Naive thymus-derived CD4-positive, alpha-beta T cell (primary cell): ENCODE measurements around the gene PAK6. TPM values are rescaled to one million over a fixed set of nuclear protein-coding genes. Genes with fewer than 3 reads are reported as not detected.

ENCODE experiments used
- ATAC-seq: fragments of 150-1000 bp; cut with Tn5 transposase; 2 replicates; pipeline ENCODE4 v1.10.0; 2021; ENCODE audit warnings: mild to moderate bottlenecking, moderate library complexity
- CTCF ChIA-PET: fragments of 350-600 bp; sonication (Branson Sonifier 250); formaldehyde crosslinking; loops from one replicate; lab custom pipeline; 2021; ENCODE audit warnings: antibody characterized with exemption; lab: Charles Lee
- POLR2A ChIA-PET: fragments of 350-600 bp; sonication (Branson Sonifier 250); formaldehyde crosslinking; loops from one replicate; lab custom pipeline; 2021; ENCODE audit warnings: antibody characterized with exemption, inconsistent platforms; lab: Charles Lee
- DNase-seq, 9 donors: peaks; one replicate each; pipeline versions ENCODE4 v3.0.0 to v3.0.0-alpha.2; 2020 to 2022; ENCODE audit warnings: mixed read lengths in 1 of 9
- H3K27ac ChIP-seq: one replicate; pipeline ENCODE4 v1.7.0; 2013; ENCODE audit warnings: mild to moderate bottlenecking, low read depth, low read length, moderate library complexity
- H3K27me3 ChIP-seq, 2 donors: one replicate each; pipeline ENCODE4 v1.7.0; 2013; ENCODE audit warnings: low read length in 2 of 2, mild to moderate bottlenecking in 2 of 2, moderate library complexity in 2 of 2; ENCODE audit not compliant: control insufficient read depth in 2 of 2, insufficient read depth in 2 of 2
- H3K36me3 ChIP-seq, 3 experiments: 1 replicate in 2 of 3; 2 replicates in 1 of 3; pipeline ENCODE4 v1.7.0; 2013; ENCODE audit warnings: low read length in 3 of 3, mild to moderate bottlenecking in 3 of 3, moderate library complexity in 1 of 3; ENCODE audit not compliant: insufficient read depth in 3 of 3, control insufficient read depth in 2 of 3
- H3K4me1 ChIP-seq, 2 donors: one replicate each; pipeline ENCODE4 v1.7.0; 2013; ENCODE audit warnings: low read length in 2 of 2, mild to moderate bottlenecking in 2 of 2, moderate library complexity in 1 of 2; ENCODE audit not compliant: control insufficient read depth in 2 of 2, insufficient read depth in 2 of 2
- H3K4me3 ChIP-seq: 2 replicates; pipeline ENCODE4 v1.7.0; 2013; ENCODE audit warnings: mild to moderate bottlenecking, low read length
- H3K9me3 ChIP-seq, 3 experiments: 1 replicate in 2 of 3; 2 replicates in 1 of 3; pipeline ENCODE4 v1.7.0; 2013; ENCODE audit warnings: low read length in 3 of 3; ENCODE audit not compliant: control insufficient read depth in 2 of 3
- H3K27ac Mint-ChIP-seq, 9 donors: one replicate each; pipeline ENCODE4 v1.8.0; 2020 to 2022; ENCODE audit warnings: mixed read lengths in 9 of 9, mild to moderate bottlenecking in 8 of 9, moderate library complexity in 5 of 9, inconsistent platforms in 2 of 9
- H3K27me3 Mint-ChIP-seq, 5 donors: one replicate each; pipeline ENCODE4 v1.8.0; 2021 to 2022; ENCODE audit warnings: mixed read lengths in 5 of 5, mild to moderate bottlenecking in 1 of 5
- H3K36me3 Mint-ChIP-seq, 5 donors: one replicate each; pipeline ENCODE4 v1.8.0; 2020 to 2022; ENCODE audit warnings: mixed read lengths in 5 of 5, mild to moderate bottlenecking in 3 of 5, inconsistent platforms in 1 of 5
- H3K4me1 Mint-ChIP-seq, 7 donors: one replicate each; pipeline ENCODE4 v1.8.0; 2020 to 2022; ENCODE audit warnings: mixed read lengths in 7 of 7, mild to moderate bottlenecking in 3 of 7, inconsistent platforms in 1 of 7
- H3K4me3 Mint-ChIP-seq, 10 donors: one replicate each; pipeline ENCODE4 v1.8.0; 2020 to 2022; ENCODE audit warnings: mild to moderate bottlenecking in 10 of 10, mixed read lengths in 10 of 10, moderate library complexity in 6 of 10, inconsistent platforms in 2 of 10
- H3K9me3 Mint-ChIP-seq, 11 donors: one replicate each; pipeline ENCODE4 v1.8.0; 2020 to 2022; ENCODE audit warnings: mixed read lengths in 11 of 11, mild to moderate bottlenecking in 4 of 11, inconsistent platforms in 1 of 11, moderate library complexity in 1 of 11
- intact Hi-C, 2 donors: fragments of 100-400 bp; cut with micrococcal nuclease; formaldehyde crosslinking; loops; one replicate each; pipeline ENCODE4 v1.15.1; 2023
- polyA plus RNA-seq, 2 donors: library from polyadenylated mRNA; unstranded; fragments of 300-500 nt; fragmentation: Illumina TruSeq; gene quantifications; one replicate each; pipeline ENCODE4 v1.2.3, GENCODE V29; 2021
- total RNA-seq, 6 experiments: library from RNA in 5 of 6; stranded (reverse) in 5 of 6; gene quantifications; 1 replicate in 5 of 6; 2 replicates in 1 of 6; pipeline ENCODE4 v1.2.3 and lab custom pipeline; 2021 to 2026

The PAK6 gene
- total and polyA plus RNA-seq, 7 experiments from 2014 or later: 0.58 to 1.9 TPM; not detected in 5

DNA sequence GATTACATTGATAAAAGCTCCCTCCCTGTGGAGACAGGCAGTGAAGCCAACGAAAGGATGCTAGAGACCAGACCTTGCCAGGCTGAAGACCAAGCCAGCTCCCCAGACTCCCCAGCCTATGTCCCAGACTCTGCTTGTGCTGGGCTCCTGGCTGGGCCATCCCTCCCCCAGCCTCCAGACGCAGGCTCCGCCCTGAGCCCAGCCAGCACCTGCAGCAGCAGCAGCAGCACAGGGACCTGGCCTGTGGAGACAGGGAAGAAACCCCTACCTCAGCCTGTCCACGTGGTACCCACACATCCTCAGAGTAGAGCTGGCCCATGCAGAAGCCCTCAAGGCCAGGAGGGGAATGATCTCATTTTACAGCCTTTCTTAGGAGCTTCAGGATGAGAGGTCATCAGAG is 30.7 kb downstream of the PAK6 start:
- ChIA-PET POLR2A (no interaction called here), CTCF (interaction anchor here (1.7 kb wide), 1 partner anchor 52 kb away, joined by 6 read pairs; no protein-coding TSS in a partner anchor)
- H3K27ac ChIP-seq: no peak overlapping the region
- intact Hi-C loops: loop anchor here in 1 of 2 donors (5.0 kb wide), 1 partner anchor 582 kb away; no protein-coding TSS in a partner anchor
- H3K9me3 Mint-ChIP-seq: no peaks in the 10 kb centered on the region
- DNase-seq (no peak), ATAC-seq (no peak)
- H3K27ac Mint-ChIP-seq: peak overlapping the region in 1 of 9 donors; percentile 95
- H3K36me3 Mint-ChIP-seq: no peaks in the 10 kb centered on the region
- no peaks in the 10 kb centered on the region for H3K9me3 ChIP-seq
- peak overlapping the region in 1 of 10 donors; percentile 12 for H3K4me3 Mint-ChIP-seq
- no peaks in the 10 kb centered on the region for H3K27me3 ChIP-seq
- peaks cover 0 to 3% (median 0%) of the 10 kb centered on the region in 7 donors for H3K4me1 Mint-ChIP-seq
- H3K36me3 ChIP-seq: no peaks in the 10 kb centered on the region
- H3K4me1 ChIP-seq: no peaks in the 10 kb centered on the region
- no peaks in the 10 kb centered on the region for H3K27me3 Mint-ChIP-seq
- H3K4me3 ChIP-seq: no peak overlapping the region

DNA sequence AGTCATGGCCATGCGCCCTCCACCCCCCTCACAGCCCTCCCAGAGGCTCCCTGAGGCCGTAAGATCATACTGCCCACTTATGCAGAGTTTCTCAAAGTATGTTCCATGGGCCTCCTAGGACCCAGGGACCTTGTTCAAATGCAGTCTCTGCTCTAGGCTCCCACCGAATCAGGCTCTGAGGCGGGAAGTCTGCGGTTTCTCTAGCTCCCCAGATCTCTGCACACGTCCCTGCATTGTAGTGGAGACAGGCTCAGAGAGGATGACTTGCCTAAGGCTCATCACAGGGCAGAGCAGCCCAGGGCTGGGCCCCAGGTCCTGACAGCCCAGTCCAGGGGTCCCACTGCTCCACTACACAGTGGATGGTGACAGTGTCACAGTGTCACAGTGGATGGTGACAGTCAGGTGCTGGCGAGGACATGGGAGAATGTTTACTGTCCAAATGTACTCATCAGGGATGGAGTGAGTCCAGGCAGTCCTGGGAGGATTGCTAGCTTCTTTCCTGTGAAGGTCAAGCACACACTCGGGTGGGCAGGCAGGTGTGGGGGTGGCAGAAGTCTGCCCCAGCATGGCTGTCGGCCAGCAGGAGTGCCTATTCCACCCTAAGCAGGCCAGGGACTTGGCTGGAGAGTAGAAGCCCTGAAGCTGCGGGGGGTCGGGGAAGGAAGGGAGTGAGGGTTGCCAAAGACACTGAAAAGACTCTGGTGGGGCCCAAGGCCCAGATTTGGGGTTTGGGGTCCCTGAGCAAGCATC is 31.6 kb downstream of the PAK6 start:
- Histone ChIP-seq H3K27ac (no peak overlapping the region), H3K36me3 (no peaks in the 10 kb centered on the region), H3K27me3 (no peaks in the 10 kb centered on the region), H3K4me3 (no peak overlapping the region), H3K9me3 (no peaks in the 10 kb centered on the region), H3K4me1 (no peaks in the 10 kb centered on the region)
- ChIA-PET POLR2A (no interaction called here), CTCF (interaction anchor here (0.8 to 1.7 kb wide), 3 partner anchors 53 to 223 kb away, joined by 3 to 6 read pairs (median 5); no protein-coding TSS in a partner anchor)
- intact Hi-C loops: loop anchor here in 1 of 2 donors (5.0 kb wide), 1 partner anchor 583 kb away; no protein-coding TSS in a partner anchor
- Mint-ChIP-seq H3K4me1 (peaks cover 0 to 5% (median 3%) of the 10 kb centered on the region in 7 donors), H3K9me3 (no peaks in the 10 kb centered on the region), H3K36me3 (no peaks in the 10 kb centered on the region), H3K4me3 (peak overlapping the region in 1 of 10 donors; percentile 77), H3K27me3 (no peaks in the 10 kb centered on the region), H3K27ac (peak overlapping the region in 1 of 9 donors; percentile 95)
- ATAC-seq: no peak
- DNase-seq: peak in 1 of 9 donors; percentile 69

DNA sequence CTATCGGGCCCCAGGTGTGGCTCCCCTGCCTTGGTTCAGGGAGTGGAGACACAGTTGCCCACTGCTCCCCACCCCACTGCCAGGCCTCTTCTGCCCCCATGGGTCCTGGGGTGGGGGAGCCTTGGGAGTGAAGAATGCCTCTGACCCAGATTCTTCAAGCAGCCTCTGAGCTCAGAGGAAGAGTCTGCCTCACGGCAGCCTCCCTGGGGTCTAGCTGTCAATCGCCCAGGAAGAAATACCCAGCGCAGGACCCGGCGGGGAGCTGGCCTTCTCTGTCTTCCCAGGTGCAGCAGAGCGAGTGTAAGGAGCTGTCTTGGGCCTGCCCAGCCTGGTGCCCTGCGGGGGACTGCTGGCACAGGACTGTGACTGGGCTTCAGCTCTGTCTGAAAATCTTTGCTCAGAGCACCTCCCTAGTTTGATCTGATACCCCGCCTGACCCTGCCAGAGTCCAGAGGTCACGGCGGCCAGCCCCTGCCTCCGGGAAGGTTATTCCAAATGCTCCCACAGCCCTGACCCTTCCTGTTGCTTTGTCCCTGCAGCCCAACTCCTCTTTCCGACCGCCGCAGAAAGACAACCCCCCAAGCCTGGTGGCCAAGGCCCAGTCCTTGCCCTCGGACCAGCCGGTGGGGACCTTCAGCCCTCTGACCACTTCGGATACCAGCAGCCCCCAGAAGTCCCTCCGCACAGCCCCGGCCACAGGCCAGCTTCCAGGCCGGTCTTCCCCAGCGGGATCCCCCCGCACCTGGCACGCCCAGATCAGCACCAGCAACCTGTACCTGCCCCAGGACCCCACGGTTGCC is 33.0 kb downstream of the PAK6 start:
- no peaks in the 10 kb centered on the region for H3K27me3 ChIP-seq
- H3K36me3 ChIP-seq: no peaks in the 10 kb centered on the region
- ChIA-PET POLR2A (interaction anchor here (1.3 kb wide), 1 partner anchor 224 kb away, joined by 3 read pairs; no protein-coding TSS in a partner anchor), CTCF (interaction anchor here (0.6 to 3.9 kb wide), 6 partner anchors 13 to 168 kb away, joined by 3 to 40 read pairs (median 4); partner anchors contain the start of gene PLCB2)
- Mint-ChIP-seq H3K27me3 (peaks cover 0 to 5% (median 0%) of the 10 kb centered on the region in 5 donors), H3K4me3 (no peak overlapping the region), H3K27ac (peak overlapping the region in 1 of 9 donors; percentile 65), H3K4me1 (peaks cover 0 to 12% (median 3%) of the 10 kb centered on the region in 7 donors), H3K36me3 (no peaks in the 10 kb centered on the region), H3K9me3 (no peaks in the 10 kb centered on the region)
- no peak for ATAC-seq
- no peak overlapping the region for H3K27ac ChIP-seq
- H3K9me3 ChIP-seq: no peaks in the 10 kb centered on the region
- H3K4me3 ChIP-seq: no peak overlapping the region
- no peaks in the 10 kb centered on the region for H3K4me1 ChIP-seq
- intact Hi-C loops: loop anchor here in 1 of 2 donors (5.0 kb wide), 1 partner anchor 585 kb away; no protein-coding TSS in a partner anchor
- DNase-seq: no peak

DNA sequence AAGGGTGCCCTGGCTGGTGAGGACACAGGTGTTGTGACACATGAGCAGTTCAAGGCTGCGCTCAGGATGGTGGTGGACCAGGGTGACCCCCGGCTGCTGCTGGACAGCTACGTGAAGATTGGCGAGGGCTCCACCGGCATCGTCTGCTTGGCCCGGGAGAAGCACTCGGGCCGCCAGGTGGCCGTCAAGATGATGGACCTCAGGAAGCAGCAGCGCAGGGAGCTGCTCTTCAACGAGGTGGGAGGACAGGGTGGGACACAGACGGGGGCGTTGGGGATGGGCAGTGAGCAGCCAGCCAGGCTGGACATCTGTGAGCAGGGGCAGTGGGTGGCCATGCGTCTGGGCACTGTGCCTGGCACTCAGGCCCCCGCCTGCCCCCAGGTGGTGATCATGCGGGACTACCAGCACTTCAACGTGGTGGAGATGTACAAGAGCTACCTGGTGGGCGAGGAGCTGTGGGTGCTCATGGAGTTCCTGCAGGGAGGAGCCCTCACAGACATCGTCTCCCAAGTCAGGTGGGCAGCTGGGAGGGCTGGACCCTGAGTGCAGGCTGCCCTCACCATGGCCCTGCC is 33.7 kb downstream of the PAK6 start:
- H3K4me3 ChIP-seq: no peak overlapping the region
- no peak overlapping the region for H3K27ac ChIP-seq
- no peaks in the 10 kb centered on the region for H3K27me3 ChIP-seq
- ChIA-PET CTCF (interaction anchor here (0.5 to 5.6 kb wide), 13 partner anchors 14 to 487 kb away, joined by 3 to 49 read pairs (median 5); partner anchors contain the start of gene PLCB2), POLR2A (interaction anchor here (1.3 kb wide), 1 partner anchor 225 kb away, joined by 3 read pairs; no protein-coding TSS in a partner anchor)
- Mint-ChIP-seq H3K4me3 (no peak overlapping the region), H3K27me3 (peaks cover 0 to 12% (median 0%) of the 10 kb centered on the region in 5 donors), H3K9me3 (no peaks in the 10 kb centered on the region), H3K4me1 (peaks cover 0 to 13% (median 4%) of the 10 kb centered on the region in 7 donors), H3K36me3 (no peaks in the 10 kb centered on the region), H3K27ac (no peak overlapping the region)
- no peaks in the 10 kb centered on the region for H3K36me3 ChIP-seq
- DNase-seq: no peak
- intact Hi-C loops: loop anchor here in 1 of 2 donors (5.0 kb wide), 1 partner anchor 585 kb away; no protein-coding TSS in a partner anchor
- no peak for ATAC-seq
- H3K9me3 ChIP-seq: no peaks in the 10 kb centered on the region
- no peaks in the 10 kb centered on the region for H3K4me1 ChIP-seq

DNA sequence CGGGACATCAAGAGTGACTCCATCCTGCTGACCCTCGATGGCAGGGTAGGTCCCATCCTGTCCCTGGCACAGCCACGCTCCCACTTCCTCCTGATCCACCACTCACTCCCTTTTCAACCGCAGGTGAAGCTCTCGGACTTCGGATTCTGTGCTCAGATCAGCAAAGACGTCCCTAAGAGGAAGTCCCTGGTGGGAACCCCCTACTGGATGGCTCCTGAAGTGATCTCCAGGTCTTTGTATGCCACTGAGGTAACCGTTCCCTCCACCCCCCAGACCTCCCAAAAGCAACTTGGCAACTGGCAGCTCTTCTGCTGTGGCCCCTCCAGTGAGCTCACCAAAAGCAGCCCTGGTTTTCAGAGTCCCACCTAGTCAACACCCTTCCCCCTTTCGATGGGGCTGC is 34.6 kb downstream of the PAK6 start:
- intact Hi-C loops: loop anchor here in 1 of 2 donors (5.0 kb wide), 1 partner anchor 586 kb away; no protein-coding TSS in a partner anchor
- H3K9me3 ChIP-seq: no peaks in the 10 kb centered on the region
- H3K27ac ChIP-seq: no peak overlapping the region
- H3K27me3 Mint-ChIP-seq: peaks cover 4 to 18% (median 5%) of the 10 kb centered on the region in 5 donors
- H3K4me1 ChIP-seq: no peaks in the 10 kb centered on the region
- ATAC-seq (no peak), DNase-seq (no peak)
- no peaks in the 10 kb centered on the region for H3K9me3 Mint-ChIP-seq
- POLR2A ChIA-PET: interaction anchor here (1.2 kb wide), 1 partner anchor 484 kb away, joined by 3 read pairs; no protein-coding TSS in a partner anchor
- H3K4me3 Mint-ChIP-seq: peak overlapping the region in 1 of 10 donors; percentile 9
- H3K27ac Mint-ChIP-seq: peak overlapping the region in 1 of 9 donors; percentile 33
- H3K27me3 ChIP-seq: no peaks in the 10 kb centered on the region
- CTCF ChIA-PET: interaction anchor here (0.8 to 5.6 kb wide), 17 partner anchors 8 to 488 kb away, joined by 3 to 49 read pairs (median 5); partner anchors contain the start of genes PAK6 and PLCB2
- H3K4me3 ChIP-seq: no peak overlapping the region
- no peaks in the 10 kb centered on the region for H3K36me3 Mint-ChIP-seq
- no peaks in the 10 kb centered on the region for H3K36me3 ChIP-seq
- peaks cover 0 to 13% (median 4%) of the 10 kb centered on the region in 7 donors for H3K4me1 Mint-ChIP-seq
